Measurements from ENCODE around the gene LIME1.
A peak's percentile ranks its signal among the peaks of the same experiment; 100 is the strongest.

Gene LIME1

GRCh38 chr20:63749597-63750508 is 13.4 kb downstream of the LIME1 start:
- DNase-seq (ENCODE audit: low read depth in 3 of 3): no peak

DNA sequence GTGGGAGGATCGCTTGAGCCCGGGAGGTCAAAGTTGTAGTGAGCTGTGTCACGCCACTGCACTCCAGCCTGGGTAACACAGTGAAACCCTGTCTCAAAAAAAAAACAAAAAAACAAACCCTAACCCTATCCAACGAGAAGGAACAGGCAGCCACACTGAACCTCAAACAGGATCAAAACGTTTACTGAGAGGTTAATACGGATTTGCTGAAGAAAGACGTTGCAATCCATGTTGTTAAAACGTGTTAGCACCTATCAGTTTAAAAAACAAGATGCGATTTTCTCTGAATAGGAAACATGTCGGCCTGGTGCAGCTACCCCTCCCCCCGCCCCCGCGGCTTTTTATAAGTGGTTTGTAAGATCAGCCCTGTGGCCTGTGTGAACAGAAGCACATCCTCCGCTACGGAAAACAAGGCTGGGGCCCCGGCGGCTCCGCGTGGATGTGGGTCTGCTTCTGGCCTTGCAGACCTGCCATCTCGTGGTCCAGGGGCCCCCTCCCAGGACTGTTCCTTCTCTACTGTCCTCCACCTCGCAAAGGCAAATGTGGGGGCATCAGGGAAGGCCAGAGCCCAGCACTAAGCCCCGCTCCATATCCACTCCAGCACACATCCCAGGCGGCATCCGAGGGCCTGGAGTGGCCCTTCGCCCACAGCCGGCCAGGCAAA is 14.5 kb downstream of the LIME1 start:
- peak in 1 of 3 experiments; percentile 53 for DNase-seq (ENCODE audit: low read depth in 3 of 3)

DNA sequence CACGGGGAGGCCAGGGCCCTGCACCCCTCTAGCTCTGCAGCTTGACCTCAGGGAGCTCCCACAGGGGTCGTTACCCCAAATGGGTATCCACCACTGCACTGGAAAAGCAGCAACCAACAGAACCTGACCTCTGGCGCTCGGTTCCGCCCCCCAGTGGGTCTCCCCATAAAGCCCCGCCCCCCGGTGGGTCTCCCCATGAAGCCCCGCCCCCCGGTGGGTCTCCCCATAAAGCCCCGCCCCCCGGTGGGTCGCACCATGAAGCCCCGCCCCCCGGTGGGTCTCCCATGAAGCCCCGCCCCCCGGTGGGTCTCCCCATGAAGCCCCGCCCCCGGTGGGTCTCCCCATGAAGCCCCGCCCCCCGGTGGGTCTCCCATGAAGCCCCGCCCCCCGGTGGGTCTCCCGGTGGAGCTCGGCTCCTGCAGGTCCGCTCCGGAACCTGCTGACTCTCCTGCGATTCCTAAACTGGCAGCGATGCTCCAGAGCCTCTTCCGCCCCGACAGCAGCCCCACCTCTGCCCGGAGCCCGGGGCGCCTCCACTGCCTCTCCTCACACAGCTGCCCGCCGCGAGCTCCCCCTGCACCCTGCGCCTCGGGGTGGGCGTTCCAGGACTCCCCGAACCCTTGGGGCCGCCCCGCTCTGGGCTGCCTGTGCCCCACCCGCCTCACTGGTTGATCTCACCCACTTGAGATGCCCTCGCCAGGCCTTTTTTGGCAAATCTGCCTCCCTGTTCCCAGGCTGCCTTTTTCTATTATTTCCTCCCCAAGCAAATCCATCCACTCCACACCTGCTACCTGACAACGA is 15.2 kb downstream of the LIME1 start:
- DNase-seq (ENCODE audit: low read depth in 3 of 3): no peak

- DNase-seq (ENCODE audit: low read depth in 3 of 3): no peak
Measured at GRCh38 chr20:63752411-63753101, 16.1 kb downstream of the LIME1 start.

DNA sequence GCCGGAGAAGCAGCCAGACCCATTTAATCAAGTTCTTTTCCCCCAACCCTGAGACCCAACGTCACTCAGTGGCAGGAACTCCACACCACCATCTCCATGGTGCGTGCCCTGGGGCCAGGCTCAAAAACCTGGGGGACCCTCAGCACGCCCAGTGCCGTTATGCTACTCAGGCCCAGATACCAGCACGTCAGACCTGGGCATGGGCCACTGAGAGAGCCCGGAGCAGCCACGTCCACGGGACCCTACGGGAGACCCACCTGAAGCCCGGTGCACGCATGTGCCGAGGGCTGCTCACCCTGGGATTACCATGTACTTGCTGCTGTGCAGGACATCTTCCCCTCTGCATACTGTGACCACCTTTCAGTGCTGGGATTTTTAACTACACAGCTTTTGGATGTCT is 16.9 kb downstream of the LIME1 start:
- DNase-seq (ENCODE audit: low read depth in 3 of 3): no peak

- DNase-seq (ENCODE audit: low read depth in 3 of 3): no peak
Measured at GRCh38 chr20:63754008-63754407, 17.5 kb downstream of the LIME1 start.

GRCh38 chr20:63755933-63756647 is 19.6 kb downstream of the LIME1 start:
- no peak for DNase-seq (ENCODE audit: low read depth in 3 of 3)

- DNase-seq (ENCODE audit: low read depth in 3 of 3): no peak
Measured at GRCh38 chr20:63756648-63756991, 20.2 kb downstream of the LIME1 start.

DNA sequence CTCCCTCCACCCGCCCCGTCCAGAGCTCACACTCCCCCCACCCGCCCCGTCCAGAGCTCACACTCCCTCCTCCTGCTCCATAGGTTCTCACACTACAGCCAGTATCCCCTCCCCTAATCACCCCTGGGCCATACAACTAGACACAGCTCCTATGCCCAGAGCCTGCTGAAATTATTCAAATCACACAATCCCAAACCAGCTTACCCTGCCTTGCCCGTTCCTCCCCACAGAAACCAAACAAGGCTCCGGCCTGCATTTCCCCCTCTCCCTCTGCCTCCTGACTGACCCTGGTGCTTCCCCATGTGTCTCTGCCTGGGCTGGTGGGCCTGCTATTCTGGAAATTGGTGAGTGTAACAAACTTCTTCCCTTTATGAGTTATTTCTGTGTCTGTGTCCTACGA is 21.7 kb downstream of the LIME1 start:
- no peak for DNase-seq (ENCODE audit: low read depth in 3 of 3)

DNA sequence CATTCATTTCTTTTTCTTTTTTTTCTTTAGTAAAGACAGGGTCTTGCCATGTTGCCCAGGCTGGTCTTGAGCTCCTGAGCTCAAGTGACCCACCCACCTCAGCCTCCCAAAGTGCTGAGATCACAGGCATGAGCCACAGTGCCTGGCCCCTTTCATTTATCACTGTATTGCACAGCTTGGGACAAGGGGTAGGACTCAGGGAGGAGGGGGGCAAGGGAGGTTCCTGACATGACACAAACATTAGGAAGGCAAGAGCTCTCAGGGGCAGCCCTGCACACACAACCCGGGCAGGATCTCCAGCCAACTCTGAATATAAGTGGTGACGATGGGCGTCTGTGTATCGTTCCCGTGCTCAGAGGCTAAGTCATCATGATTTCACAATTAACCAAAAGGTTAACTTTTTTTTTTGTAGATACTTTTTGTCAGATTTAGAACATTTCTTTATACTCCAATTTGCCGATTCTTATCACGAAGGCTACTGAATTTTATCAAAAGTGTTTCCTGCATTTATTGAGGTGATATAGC is 23.0 kb downstream of the LIME1 start:
- no peak for DNase-seq (ENCODE audit: low read depth in 3 of 3)

- DNase-seq (ENCODE audit: low read depth in 3 of 3): no peak
Measured at GRCh38 chr20:63765082-63765873, 28.8 kb downstream of the LIME1 start.

DNA sequence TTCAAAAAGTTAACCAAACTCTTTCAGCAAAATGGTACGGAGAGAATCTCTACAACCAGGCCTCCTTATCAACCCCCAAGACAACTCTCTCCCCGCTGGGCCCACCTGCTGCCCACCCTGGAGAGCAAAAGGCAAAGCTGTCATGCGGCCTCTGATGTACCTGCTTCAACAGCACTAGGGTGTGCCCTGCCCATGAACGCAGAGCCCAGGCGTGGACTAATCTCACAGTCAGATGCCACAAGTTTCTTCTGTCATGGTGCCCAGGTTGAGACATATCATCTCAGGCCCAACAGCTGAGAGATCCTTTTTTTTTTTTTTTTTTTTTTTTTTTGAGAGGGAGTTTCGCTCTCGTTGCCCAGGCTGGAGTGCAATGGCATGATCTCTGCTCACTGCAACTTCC is 29.4 kb downstream of the LIME1 start:
- no peak for DNase-seq (ENCODE audit: low read depth in 3 of 3)

DNA sequence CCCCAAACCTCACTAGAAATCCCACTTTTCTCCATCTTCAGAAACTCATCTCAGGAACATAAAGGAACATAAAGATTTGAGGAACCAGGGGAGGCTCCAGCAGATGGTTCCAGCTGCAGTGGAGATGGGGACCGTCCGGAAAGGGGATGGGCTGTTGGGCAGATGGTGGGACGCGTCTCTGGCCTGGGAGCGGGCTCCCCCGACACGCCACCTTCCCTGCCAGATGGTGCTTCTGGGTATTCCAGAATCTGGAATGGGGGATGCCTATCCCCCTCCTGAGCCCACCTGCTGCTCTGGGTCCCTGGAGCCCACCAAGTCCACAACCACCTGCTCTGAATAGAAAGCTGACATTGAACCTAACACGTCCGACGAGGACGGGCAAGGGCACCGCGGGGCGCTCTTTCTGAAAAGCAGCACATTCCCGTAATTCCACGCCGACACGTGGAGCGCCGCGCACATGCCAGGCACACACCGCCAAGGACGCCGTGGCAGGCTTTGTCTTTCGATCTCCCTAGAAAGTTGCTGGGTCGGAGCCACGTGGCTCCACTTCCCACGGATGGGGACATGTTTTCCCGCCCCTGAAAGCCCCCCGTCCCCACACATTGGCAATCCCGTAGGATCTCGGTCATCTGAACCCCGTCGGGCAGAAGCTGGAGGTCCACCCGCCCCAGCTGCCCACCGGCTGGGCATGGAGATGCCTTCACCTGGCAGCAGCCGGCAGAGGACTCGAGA is 30.4 kb downstream of the LIME1 start:
- DNase-seq (ENCODE audit: low read depth in 3 of 3): no peak

DNA sequence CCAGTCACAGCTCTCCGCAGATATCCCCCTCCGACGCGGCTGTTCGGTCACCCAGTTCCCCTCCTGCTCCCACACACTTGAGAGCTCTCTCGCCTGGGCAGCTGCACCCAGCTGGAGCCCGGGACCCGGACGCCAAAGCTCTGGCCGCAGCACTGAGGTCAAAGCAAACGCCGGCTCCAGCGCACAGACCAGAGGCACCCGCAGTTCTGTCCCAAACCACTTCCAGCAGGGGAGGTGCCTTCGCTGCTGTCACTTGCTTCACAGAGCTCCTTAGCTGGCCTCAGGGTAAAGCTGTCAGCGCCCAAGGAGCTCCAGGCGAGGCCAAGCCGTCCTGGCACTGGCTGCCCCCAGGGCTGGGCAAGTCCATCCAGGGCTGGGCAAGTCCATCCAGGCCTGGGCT is 31.0 kb downstream of the LIME1 start:
- no peak for DNase-seq (ENCODE audit: low read depth in 3 of 3)

GRCh38 chr20:63767886-63768285 is 31.4 kb downstream of the LIME1 start:
- no peak for DNase-seq (ENCODE audit: low read depth in 3 of 3)

- no peak for DNase-seq (ENCODE audit: low read depth in 3 of 3)
Measured at GRCh38 chr20:63768591-63769515, 32.4 kb downstream of the LIME1 start.

DNA sequence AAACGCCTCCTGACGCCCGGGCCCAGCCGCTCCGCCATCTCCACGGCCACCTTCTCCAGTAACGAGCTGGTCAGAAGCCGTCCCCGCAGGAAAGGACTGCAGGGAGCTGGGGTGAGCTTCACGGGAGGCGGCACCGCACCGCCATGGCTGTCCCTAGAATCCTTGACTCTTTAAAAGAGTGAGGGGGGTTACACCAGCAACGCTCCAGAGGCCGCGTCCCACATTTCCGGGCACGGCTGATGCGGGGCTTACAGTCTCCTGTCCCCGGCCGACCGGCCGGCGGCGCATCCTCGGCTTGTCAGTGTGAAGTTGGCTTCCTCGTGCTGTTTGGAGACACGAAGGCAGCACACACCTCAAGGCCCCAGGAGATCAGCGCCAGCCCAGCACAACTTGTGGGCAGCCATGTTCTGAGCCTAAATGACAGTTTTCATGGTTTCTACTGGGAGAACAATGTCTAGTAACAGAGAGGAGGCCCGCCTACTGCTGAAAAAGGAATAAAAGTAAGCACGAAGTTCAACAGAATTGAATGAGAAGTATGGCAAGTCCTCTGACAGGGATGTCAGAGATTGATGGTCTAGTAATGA is 33.5 kb downstream of the LIME1 start:
- DNase-seq (ENCODE audit: low read depth in 3 of 3): no peak
